Erythroblast (primary cell): ENCODE results near the gene TMEM131.
"Not testable (repeated sequence)": the region's sequence is repeated elsewhere in the genome, so short reads cannot be mapped to it uniquely, and the experiment has no call there.

Source experiments
- DNase-seq, 2 experiments: peaks; one replicate each; lab custom pipeline; 2025; lab: John Stamatoyannopoulos, UW
- GATA1 ChIP-seq: IDR thresholded peaks from 2 replicates; pipeline ENCODE4 v1.6.1; 2011; ENCODE audit warnings: low read depth, mild to moderate bottlenecking, control low read depth, low read length, moderate library complexity
- POLR2A ChIP-seq: IDR thresholded peaks from 2 replicates; pipeline ENCODE4 v1.6.1; 2011; ENCODE audit warnings: mild to moderate bottlenecking, low read length

The TMEM131 gene

DNA sequence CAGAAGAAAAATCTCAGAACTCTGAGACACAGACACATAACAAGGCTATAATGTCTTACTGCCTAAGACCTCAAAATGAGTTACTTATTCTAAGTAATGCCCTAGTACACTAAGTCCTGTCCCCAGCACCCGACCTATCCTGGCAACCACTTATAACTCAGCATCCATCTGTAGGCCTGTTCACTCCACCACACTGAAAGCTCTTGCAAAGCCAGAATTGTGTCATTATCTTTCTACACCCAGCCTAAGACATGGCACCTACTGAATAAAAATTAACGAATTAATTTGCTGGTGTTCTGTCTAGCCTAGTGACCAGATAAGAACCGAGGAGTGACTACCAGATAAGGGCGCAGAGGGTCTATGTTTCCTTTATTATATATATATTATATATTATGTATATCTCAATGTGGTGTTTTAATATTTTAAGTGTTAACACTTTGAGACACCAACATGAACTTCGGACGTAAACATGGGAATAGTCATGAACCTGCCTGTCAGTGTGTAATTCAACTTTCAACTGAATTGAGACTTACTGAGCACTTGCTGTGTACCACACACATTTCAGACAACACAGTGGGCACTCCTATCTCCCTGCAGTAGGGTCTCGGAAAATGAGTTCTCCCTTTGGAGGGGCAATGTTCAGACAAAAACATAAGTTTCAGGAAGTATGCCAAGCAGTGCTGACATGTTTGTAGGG lies 27.7 kb downstream of the TMEM131 start:
- TF ChIP-seq POLR2A: peak; percentile 38
- TF ChIP-seq GATA1: no peak
- DNase-seq: peak; percentile 44 to 85

DNA sequence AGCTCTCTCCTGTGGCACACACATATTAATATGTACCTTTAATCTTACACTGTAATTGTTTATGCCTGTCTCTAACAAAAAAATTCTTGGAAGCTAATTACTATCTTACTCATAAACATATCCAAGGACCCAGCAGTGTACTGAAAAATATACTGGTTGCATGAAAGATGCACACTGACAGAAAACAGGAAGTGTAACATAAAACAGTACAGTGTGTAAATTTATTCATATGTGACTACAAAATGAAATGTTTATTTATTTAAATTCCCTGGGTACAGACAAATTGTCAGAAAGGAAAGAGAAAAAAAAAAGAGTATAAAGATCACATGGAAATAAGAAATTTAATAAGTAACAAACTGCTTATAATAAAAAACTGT lies 28.5 kb downstream of the TMEM131 start:
- TF ChIP-seq GATA1: no peak
- TF ChIP-seq POLR2A: no peak
- no peak for DNase-seq

DNA sequence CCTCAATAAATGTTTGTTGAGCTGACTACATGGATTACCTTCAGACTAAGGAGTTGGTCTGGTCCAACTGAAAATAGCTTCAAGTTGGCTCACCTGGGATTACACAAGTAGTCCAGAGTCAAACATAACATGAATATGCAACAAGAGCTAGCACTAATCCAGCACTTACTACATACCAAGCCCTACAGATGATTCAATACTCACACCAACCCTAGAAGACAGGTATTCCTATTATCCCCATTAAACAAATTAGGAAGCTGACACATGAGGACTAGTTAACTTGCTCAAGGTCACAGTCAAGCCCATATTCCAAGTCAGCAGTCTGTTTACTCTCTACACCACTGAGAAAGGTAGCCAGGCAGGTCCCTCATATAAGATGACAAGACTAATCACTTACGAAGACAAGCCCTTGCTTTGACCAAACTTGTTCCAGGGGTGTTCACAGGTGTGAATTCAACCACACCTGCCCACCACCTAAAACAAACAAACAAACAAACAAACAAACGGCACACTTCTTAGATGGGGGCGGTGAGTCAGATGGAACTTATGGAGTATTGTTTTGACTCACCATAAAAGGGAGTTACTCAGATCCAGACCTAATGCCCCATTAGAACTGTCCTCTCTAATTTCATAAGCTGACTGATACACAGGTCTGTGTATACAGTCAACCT lies 29.1 kb downstream of the TMEM131 start:
- DNase-seq: no peak
- TF ChIP-seq POLR2A: no peak
- TF ChIP-seq GATA1: no peak

DNA sequence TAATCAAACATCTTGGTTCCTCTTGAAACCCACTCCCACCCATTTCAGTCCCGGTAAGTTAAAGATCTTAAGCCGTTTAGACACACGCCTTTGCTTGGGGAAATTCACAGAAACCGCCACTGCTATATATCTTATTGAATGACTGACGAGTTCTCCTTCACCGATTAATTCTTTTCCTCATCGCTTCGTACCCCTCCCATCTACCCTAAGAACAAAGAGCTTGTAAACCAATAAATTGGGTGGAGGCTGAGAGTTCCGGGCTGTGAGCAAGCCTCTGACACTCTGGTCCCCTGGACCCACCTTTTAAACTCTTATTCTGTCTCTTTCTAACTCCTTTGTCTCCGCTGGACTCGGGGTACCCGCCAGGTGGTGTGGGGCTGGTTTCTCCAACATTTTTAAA lies 30.6 kb downstream of the TMEM131 start:
- no peak for DNase-seq
- TF ChIP-seq POLR2A: no peak
- no peak for TF ChIP-seq GATA1

DNA sequence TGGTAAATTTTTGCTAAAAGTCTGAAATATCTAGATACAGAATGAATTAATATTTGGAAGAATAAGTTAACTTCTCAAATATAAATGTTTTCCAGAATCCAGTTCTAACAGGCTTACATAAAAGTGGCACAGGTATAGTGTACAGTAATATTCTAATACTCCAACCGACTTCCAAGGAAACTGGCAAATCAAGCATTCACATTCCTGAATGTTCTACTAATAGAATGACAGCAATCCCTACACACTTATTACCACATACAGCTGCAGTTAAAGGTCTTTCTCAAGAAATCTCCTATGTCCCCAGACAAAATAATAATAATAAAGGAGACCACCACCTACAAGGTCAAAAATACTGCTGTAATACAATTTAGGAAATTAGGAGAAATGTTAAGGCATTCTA lies 31.9 kb downstream of the TMEM131 start:
- no peak for DNase-seq
- no peak for TF ChIP-seq POLR2A
- no peak for TF ChIP-seq GATA1

DNA sequence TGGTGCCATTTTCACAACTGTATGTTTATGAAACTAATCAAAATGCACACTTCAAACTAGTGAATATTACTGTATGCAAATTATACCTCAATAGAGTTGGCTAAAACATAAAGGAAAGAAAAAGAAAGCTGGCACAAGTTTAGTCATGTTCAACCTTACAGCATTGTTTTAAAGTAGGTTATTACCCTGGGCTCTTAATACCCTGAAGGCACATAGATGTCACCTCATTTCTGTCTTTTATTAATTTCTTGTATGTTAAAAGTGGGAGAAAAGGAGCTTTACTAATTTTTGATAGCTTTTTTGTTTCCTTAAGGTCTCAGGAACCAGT lies 32.7 kb downstream of the TMEM131 start:
- DNase-seq: no peak
- TF ChIP-seq GATA1: no peak
- no peak for TF ChIP-seq POLR2A

DNA sequence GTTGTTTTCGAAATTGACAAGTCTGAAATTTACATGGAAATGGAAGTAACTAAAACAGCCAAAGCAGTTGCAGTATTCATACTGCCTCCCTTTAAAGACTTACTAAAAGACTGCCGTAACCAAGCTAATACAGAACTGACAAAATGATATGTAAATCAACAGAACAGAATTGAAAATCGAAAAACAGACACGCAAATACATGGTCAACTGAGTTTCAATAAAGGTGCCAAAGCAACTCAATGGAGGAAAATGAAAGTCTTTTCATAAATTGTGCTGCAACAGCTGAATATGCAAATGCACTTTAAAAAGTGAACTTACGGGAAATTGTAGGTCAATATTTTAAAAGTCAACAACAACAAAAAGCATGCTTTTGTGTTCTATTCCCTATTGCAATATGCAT lies 34.2 kb downstream of the TMEM131 start:
- no peak for TF ChIP-seq POLR2A
- TF ChIP-seq GATA1: no peak
- no peak for DNase-seq

DNA sequence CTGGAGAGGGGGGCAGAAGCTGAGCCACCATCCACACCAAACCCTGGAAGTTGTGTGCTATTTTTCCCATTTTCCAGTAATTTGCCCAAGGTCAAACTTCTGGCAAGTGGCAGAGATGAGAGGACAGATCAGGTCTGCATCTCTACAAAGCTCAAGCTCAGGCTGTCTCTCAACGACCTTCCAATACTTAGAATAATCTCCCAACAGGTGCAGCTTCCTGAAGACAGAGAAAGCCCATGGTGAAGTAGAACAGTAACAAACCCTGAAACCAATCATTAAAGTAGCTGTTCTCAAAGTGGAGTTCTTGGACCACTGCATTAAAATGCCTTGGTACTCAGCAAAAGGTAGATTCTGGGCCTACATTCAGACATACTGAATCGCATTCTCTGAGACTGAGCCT lies 37.6 kb downstream of the TMEM131 start:
- DNase-seq: no peak
- no peak for TF ChIP-seq POLR2A
- TF ChIP-seq GATA1: no peak

DNA sequence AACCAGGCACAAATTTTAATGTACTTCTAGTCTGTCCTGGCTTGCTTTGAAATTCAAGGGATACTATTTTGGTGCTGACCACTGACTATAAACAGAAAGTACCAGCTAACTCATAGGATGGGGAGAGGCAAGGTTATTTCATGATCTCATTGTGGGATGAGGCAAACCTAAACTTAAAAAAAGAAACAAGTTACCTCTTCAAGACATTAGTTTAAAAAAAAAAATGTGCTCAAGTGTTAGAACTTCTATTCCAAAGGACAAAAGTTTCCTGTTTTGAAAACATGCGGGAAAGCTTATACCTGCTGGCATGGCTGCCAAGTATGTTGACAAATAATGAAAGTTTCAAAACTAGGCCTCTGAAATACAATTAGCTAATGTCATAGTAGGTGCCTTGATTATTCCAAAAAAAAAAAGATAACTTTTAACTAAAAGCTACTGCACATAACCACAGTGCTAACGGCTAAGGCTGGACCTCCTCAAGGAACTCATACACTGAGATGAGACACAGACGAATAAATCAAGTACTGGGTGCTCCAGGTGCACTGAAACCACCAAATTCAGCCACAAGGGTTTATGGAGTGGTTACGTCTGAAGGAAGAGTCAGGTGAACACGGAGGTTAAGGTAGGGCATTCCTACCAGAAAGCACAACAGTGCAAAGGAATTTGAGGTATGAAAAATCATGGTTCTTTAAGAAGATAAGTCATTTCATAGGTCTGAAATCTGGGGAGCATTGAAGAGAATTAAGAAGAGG lies 38.1 kb downstream of the TMEM131 start:
- DNase-seq: no peak
- no peak for TF ChIP-seq POLR2A
- TF ChIP-seq GATA1: no peak

DNA sequence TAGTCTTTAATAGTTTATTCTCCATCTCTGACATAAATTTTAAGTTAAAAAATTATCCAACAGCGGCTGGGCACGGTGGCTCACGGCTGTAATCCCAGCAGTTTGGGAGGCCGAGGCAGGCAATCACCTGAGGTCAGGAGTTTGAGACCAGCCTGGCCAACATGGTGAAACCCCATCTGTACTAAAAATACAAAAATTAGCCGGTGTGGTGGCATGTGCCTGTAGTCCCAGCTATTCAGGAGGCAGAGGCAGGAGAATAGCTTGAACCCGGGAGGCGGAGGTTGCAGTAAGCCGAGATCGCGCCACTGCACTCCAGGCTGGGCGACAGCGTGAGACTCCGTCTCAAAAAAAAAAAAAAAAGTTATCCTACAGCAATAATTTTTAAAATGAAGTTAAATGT lies 39.0 kb downstream of the TMEM131 start:
- DNase-seq: not testable (repeated sequence)

DNA sequence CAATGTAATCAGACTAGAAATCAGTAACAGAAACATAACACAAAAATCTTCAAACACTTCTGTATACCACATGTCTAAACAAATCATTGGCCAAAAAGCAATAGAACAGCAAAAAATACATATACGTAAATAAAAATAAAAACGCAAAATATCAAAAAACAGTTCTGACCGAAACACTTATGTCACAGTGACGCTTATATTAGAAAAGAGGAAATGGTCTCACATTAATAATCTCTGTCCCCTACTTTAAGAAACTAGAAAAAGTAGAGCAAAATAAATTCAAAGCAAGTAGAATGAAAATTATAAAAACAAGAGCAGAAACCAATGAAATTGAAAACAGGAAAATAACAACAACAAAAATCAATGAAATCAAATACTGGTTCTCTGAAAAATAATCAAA lies 41.9 kb downstream of the TMEM131 start:
- TF ChIP-seq GATA1 (no peak), POLR2A (no peak)
- no peak for DNase-seq

DNA sequence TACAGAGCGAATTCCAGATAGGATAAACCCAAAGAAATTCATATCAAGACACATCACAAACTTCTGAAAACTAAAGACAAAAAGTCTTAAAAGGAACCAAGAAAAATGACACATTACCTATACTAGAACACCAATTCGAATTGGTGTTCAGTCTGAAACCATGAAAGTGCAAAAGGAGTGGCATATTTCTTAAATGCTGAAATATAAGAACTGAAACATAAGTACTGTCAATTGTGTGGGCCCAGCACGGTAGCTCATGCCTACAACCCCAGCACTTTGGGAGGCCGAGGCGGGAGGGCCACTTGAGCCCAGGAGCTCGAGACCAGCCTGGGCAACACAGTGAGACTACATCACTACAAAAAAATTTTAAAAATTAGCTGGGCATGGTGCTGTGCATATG lies 43.4 kb downstream of the TMEM131 start:
- no peak for DNase-seq
- TF ChIP-seq POLR2A: no peak
- no peak for TF ChIP-seq GATA1

DNA sequence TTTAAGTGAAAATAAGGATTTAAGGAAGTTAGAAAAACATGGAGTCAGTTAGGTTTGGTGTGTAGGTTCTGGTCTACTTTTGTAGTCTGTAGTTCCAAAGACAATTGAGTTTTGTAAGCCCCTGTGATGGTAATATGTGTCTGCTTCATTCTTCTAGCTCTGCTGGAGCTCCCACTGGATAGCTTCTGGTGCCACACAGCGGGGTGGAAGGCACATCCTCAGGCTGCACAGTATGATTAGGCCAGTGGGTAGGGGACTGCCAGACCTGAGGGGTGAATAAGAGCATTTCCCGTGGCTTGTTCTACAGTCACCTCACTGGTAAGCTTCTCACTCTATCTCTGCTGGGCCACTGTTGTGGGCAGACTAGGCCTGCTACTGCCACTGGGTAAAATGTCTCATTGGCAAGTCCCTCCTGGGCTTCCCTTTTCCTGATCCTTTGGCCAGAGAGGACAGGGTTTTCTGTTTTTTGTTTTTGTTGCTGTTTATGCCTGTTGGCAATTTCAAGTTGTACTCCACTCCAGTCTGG lies 44.5 kb downstream of the TMEM131 start:
- no peak for DNase-seq
- TF ChIP-seq GATA1 (no peak), POLR2A (no peak)

DNA sequence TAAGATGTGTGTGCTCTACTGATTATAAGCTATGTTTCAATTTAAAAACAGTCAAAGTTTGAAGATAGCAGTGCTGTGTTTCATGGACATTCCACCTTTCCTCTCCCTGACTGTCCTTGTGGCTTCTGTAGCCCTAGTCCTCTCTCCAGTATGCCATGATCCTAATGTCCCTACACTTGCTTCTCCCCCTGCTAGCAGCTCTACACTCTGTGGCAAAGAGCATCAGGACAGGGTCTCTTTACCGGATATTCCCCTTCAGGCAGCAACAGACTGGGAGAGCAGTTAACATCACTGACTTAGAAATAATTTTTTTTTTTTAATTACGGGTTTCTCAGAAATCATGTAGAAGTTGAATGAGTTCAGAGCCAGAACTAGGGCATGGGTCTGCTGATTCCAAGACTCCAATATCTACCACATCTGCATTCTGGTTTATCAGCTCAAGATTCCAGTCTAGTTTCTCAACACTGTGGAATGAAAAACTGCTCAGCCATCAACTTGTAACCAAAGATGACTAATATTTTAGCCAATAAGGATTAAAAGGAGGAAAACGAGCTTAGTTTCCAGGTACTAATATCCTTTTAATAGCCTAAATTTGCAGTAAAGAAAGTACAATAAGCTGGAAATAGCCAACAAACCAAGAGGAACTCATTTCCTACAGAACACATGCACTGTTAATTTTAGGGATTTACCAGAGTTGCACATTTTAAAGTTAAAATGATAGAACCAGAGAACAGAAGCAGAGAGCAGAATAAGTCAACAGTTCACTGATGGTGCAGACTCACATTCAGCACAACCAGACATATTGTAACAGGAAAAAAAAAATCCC lies 45.2 kb downstream of the TMEM131 start:
- DNase-seq: no peak
- TF ChIP-seq POLR2A (no peak), GATA1 (no peak)
